PFSK-1 (cell line): ENCODE data around the gene DGKI.

ENCODE experiments used
- FOXP2 ChIP-seq: optimal IDR thresholded peaks from 2 replicates; pipeline ENCODE3; 2011; ENCODE audit warnings: borderline replicate concordance, control low read depth, inconsistent platforms; ENCODE audit not compliant: insufficient read depth; ENCODE audit errors: extremely low read length, extremely low read depth
- POLR2AphosphoS5 ChIP-seq: IDR thresholded peaks from 2 replicates; pipeline ENCODE4 v1.6.1; 2012; ENCODE audit warnings: low read depth, mild to moderate bottlenecking, control low read depth, low read length, moderate library complexity
- REST ChIP-seq, 2 experiments: IDR thresholded peaks; 2 replicates each; pipeline versions ENCODE4 v1.6.1 to v1.8.0; 2011 to 2012; ENCODE audit warnings: low read depth in 2 of 2, low read length in 2 of 2, control low read depth in 1 of 2, inconsistent platforms in 1 of 2, mild to moderate bottlenecking in 1 of 2, moderate library complexity in 1 of 2; ENCODE audit not compliant: insufficient read depth in 1 of 2
- SIN3A ChIP-seq: IDR thresholded peaks from 2 replicates; pipeline ENCODE4 v1.6.1; 2012; ENCODE audit warnings: mild to moderate bottlenecking, low read length, moderate library complexity, borderline replicate concordance; ENCODE audit not compliant: insufficient read depth
- TAF1 ChIP-seq: IDR thresholded peaks from 2 replicates; pipeline ENCODE4 v1.6.1; 2012; ENCODE audit warnings: low read length, control low read depth, borderline replicate concordance; ENCODE audit not compliant: insufficient read depth

The DGKI gene

DNA sequence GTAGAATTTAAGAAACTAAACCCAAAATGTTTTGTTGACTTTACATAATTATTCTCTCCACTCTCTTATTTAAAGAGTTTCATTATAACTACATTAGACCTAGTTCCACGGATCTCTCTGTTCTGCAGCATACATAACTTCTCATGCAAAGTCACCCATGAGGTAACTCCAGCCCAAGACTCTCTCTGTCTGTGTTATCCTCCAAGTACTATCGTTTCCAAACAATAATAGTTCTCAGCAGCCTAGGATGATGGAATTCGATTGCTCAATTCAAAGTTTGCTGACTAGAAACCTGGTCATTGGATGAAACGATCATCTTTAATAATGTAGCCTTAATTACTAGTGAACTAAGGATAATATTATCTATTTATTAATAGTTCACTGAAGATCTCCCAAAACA is 300.1 kb downstream of the DGKI start:
- no peak for TF ChIP-seq POLR2AphosphoS5
- no peak for TF ChIP-seq FOXP2
- TF ChIP-seq TAF1 = no peak
- TF ChIP-seq REST (IDR thresholded peaks at IDR 0.05; ENCODE audit: insufficient read depth in 1 of 2, low read depth in 2 of 2, low read length in 2 of 2) = no peak
- no peak for TF ChIP-seq SIN3A

DNA sequence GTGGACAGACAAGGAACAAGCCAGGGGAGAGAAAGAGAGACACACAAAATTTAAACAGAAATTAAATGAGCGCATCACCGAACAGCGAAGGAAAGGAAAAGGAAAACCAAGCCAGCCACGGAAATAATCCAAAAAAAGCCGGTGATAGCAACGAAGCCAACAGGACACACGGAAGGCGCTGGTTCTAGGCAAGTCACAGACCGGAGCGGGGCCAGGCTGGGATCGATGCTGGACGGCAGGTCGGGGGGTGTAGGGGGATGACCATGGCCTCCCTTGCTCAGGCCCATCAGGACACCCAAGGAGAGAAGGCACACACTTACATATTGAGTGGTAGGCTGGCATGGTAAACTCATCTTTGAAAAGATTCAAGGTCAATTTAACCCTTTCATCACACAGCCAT is 300.8 kb downstream of the DGKI start:
- TF ChIP-seq POLR2AphosphoS5 = no peak
- no peak for TF ChIP-seq SIN3A
- TF ChIP-seq FOXP2 = no peak
- no peak for TF ChIP-seq TAF1
- TF ChIP-seq REST (IDR thresholded peaks at IDR 0.05; ENCODE audit: insufficient read depth in 1 of 2, low read depth in 2 of 2, low read length in 2 of 2) = no peak

- TF ChIP-seq SIN3A = no peak
- no peak for TF ChIP-seq REST (IDR thresholded peaks at IDR 0.05; ENCODE audit: insufficient read depth in 1 of 2, low read depth in 2 of 2, low read length in 2 of 2)
- TF ChIP-seq TAF1 = no peak
- TF ChIP-seq FOXP2 = no peak
- no peak for TF ChIP-seq POLR2AphosphoS5
Measured at GRCh38 chr7:137545059-137545716, 301.6 kb downstream of the DGKI start.

- no peak for TF ChIP-seq FOXP2
- TF ChIP-seq TAF1 = no peak
- TF ChIP-seq POLR2AphosphoS5 = no peak
- TF ChIP-seq REST (IDR thresholded peaks at IDR 0.05; ENCODE audit: insufficient read depth in 1 of 2, low read depth in 2 of 2, low read length in 2 of 2) = no peak
- TF ChIP-seq SIN3A = no peak
Measured at GRCh38 chr7:137544453-137545058, 302.2 kb downstream of the DGKI start.
